ENCODE results near the gene OAS1. TPM values are rescaled to one million over a fixed set of nuclear protein-coding genes. Genes with fewer than 3 reads are reported as not detected.

Gene OAS1
- total and polyA plus RNA-seq, 9 of the 15 experiments (the other 6 are each of a cell fraction or from before 2014, with no cell fraction given): 0.06 to 0.25 TPM; not detected in 7

GRCh38 chr12:112941528-112942335, 35.0 kb downstream of the OAS1 start:
- 12% methylated on average over 15 of the region's 16 CpGs for WGBS (ENCODE audit: insufficient coverage, low coverage, missing lambda C conversion rate)
- H3K4me3 ChIP-seq: no peak overlapping the region
- DNase-seq (ENCODE audit: extremely low read depth in 1 of 4, low spot score in 3 of 4) (no peak), FAIRE-seq (no peak), ATAC-seq (no peak)
- BruUV-seq (replicated peaks): no TSS peak
- H3K9ac ChIP-seq (ENCODE audit: insufficient read depth in 1 of 2, low read depth in 2 of 2, low read length in 2 of 2): no peak overlapping the region
- H3K79me2 ChIP-seq (ENCODE audit: control insufficient read depth, insufficient read depth, low read length): no peaks in the 10 kb centered on the region
- no peaks in the 10 kb centered on the region for H3K9me1 ChIP-seq (ENCODE audit: control insufficient read depth, insufficient read depth, low read length)
- H2AFZ ChIP-seq (ENCODE audit: low read depth, low read length): no peak overlapping the region
- no peak for TF ChIP-seq ARID4B (CRISPR knock-in tag; IDR thresholded peaks at IDR 0.05)
- TF ChIP-seq RUNX1 (IDR thresholded peaks at IDR 0.05; ENCODE audit: low read depth): no peak
- no peak for TF ChIP-seq NFIX (CRISPR knock-in tag; IDR thresholded peaks at IDR 0.05; ENCODE audit: low read depth)
- no peak for TF ChIP-seq LARP7 (IDR thresholded peaks at IDR 0.05)
- no peak for TF ChIP-seq GMEB1 (CRISPR knock-in tag; IDR thresholded peaks at IDR 0.05)
- TF ChIP-seq CBX2 (IDR thresholded peaks at IDR 0.05; ENCODE audit: insufficient read depth, low read length, poor library complexity, severe bottlenecking): no peak
- TF ChIP-seq HDAC6 (IDR thresholded peaks at IDR 0.05; ENCODE audit: low read depth, low read length): no peak
- no peak for TF ChIP-seq E2F3 (CRISPR knock-in tag; IDR thresholded peaks at IDR 0.05)
- no peak for TF ChIP-seq ETS2 (tag; IDR thresholded peaks at IDR 0.05; ENCODE audit: borderline replicate concordance, poor library complexity, severe bottlenecking)
- no peak for TF ChIP-seq HDAC2 (IDR thresholded peaks at IDR 0.05)
- H4K20me1 ChIP-seq (replicated peaks; ENCODE audit: control insufficient read depth, insufficient read depth, low read length): 0 out of 2 replicates have a peak, but pooled peaks cover 3% of the 10 kb centered on the region
- no peak overlapping the region for H3K4me2 ChIP-seq (ENCODE audit: insufficient read depth, low read length)
- in situ Hi-C loops (cut with MboI) (no loop called here), intact Hi-C loops (cut with micrococcal nuclease) (no loop called here)
- no peak overlapping the region for H3K27ac ChIP-seq (ENCODE audit: extremely low read depth, low read depth, low read length)
- no peaks in the 10 kb centered on the region for H3K36me3 ChIP-seq (ENCODE audit: control insufficient read depth, insufficient read depth, low read length)
- no peaks in the 10 kb centered on the region for H3K9me3 ChIP-seq (replicated peaks; ENCODE audit: control insufficient read depth, insufficient read depth, low read depth, low read length)
- ChIA-PET CTCF (ENCODE audit: low intra/inter-chr PET ratio) (no interaction called here), POLR2A (interaction anchor here (0.7 kb wide), 1 partner anchor 818 kb away, joined by 3 read pairs; no protein-coding TSS in a partner anchor)
- peaks cover 6 to 29% of the 10 kb centered on the region in 2 experiments; a peak in 4 of 5 replicates for H3K27me3 ChIP-seq (ENCODE audit: control insufficient read depth in 2 of 2, insufficient read depth in 2 of 2, low read length in 2 of 2)
- H3K4me1 ChIP-seq (replicated peaks in 1 of 2; ENCODE audit: control insufficient read depth in 2 of 2, insufficient read depth in 2 of 2, low read length in 2 of 2): peaks cover 4 to 7% of the 10 kb centered on the region in 2 experiments; a peak in 4 of 5 replicates
